Upper lobe of left lung (tissue), 6 donors: ENCODE data around the gene TAF6. TPM values are rescaled to one million over a fixed set of nuclear protein-coding genes. Genes with fewer than 3 reads are reported as not detected.

ENCODE experiments used
- ATAC-seq, 2 donors: fragments of 200-7000 bp; cut with Tn5 transposase; one replicate each; pipeline ENCODE4 v1.9.1; 2022; ENCODE audit warnings: mild to moderate bottlenecking in 2 of 2, moderate library complexity in 2 of 2; ENCODE audit not compliant: low FRiP score in 2 of 2
- DNase-seq, 2 donors: peaks; one replicate each; pipeline ENCODE4 v3.0.0-alpha.2; 2019 to 2020
- H3K27ac ChIP-seq, 4 donors: fragments of 200-600 bp; sonication (generic); one replicate each; pipeline ENCODE4 v1.5.1; 2016 to 2019
- H3K27me3 ChIP-seq, 4 donors: fragments of 200-600 bp; sonication (generic); one replicate each; pipeline ENCODE4 v1.5.1; 2017 to 2019
- H3K36me3 ChIP-seq, 4 donors: fragments of 200-600 bp; sonication (generic); one replicate each; pipeline ENCODE4 v1.5.1; 2016 to 2019
- H3K4me1 ChIP-seq, 4 donors: fragments of 200-600 bp; sonication (generic); one replicate each; pipeline ENCODE4 v1.5.1; 2018 to 2019
- H3K4me3 ChIP-seq, 4 donors: fragments of 200-600 bp; sonication (generic); one replicate each; pipeline ENCODE4 v1.5.1; 2017 to 2019; ENCODE audit warnings: mild to moderate bottlenecking in 2 of 4, moderate library complexity in 1 of 4
- H3K9me3 ChIP-seq, 4 donors: fragments of 200-600 bp; sonication (generic); one replicate each; pipeline ENCODE4 v1.5.1; 2018 to 2019
- CTCF ChIP-seq, 6 experiments: fragments of 450-650 bp in 4 of 6; fragments of 200-600 bp in 2 of 6; sonication (generic) in 2 of 6; IDR thresholded peaks; one replicate each; pipeline ENCODE4 v1.5.1; 2016 to 2019; ENCODE audit warnings: antibody characterized with exemption in 6 of 6
- EP300 ChIP-seq, 4 donors: sonication (generic); formaldehyde crosslinking; IDR thresholded peaks; one replicate each; pipeline ENCODE4 v1.5.1; 2017; ENCODE audit warnings: antibody characterized with exemption in 4 of 4, control low read depth in 2 of 4
- POLR2A ChIP-seq, 4 donors: fragments of 450-650 bp; IDR thresholded peaks; one replicate each; pipeline ENCODE4 v1.5.1; 2016 to 2017; ENCODE audit warnings: antibody characterized with exemption in 4 of 4, mild to moderate bottlenecking in 2 of 4
- POLR2AphosphoS5 ChIP-seq, 2 donors: sonication (generic); formaldehyde crosslinking; IDR thresholded peaks; one replicate each; pipeline ENCODE4 v1.5.1; 2017; ENCODE audit warnings: antibody characterized with exemption in 2 of 2
- whole genome bisulfite sequencing, 2 donors: methylation state at CpG; one replicate each; pipeline ENCODE4 v1.1.5; 2017 to 2018; 5-methylcytosine and 5-hydroxymethylcytosine counted together
- total RNA-seq, 6 donors: library from RNA; depleted of rRNA in 4 of 6; stranded (reverse); fragments of >200 nt in 4 of 6; gene quantifications; one replicate each; pipeline versions ENCODE4 v1.1.0 to v1.2.1, GENCODE V29; 2016 to 2021
- donor health status: DM: no; HTN: no; CAD: no; lungs with moderate emphysema.
- donor health status: DM: no; HTN: yes; CAD: no; lungs with severe emphysema.

Gene TAF6
- total RNA-seq, 6 donors from 2014 or later: 33.4 to 76.5 (median 53.0) TPM

DNA sequence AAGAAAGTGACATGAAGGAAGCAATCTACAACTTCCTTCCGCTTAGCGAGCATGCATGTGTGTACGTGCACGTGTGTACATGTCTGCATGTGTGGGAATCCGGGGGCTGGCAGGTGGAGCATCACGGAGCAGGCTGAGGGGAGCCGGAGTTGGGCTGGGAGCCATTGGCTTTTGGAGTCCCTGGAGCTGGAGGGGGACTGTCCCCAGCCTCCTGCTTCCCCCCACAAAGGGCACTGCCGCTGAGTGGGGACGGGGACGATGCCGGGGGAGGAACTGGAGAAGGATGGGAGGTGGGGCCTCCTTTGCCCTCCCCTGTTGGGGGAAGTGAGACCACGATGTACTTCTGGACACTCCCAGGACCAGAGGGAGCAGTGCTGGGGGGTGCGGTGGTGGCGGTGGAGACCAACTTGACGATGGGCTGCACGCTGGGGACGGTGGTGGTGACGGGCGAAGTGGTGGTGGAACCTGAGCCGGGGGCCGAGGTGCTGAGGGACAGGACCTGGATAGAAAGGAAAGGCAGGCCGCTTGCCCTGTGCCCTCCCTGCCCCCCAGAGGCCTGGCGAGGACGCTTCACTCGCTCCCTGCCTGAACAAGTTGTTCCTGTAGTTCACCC, 11.9 kb downstream of the TAF6 start:
- ATAC-seq: no peak
- H3K4me3 ChIP-seq: no peak overlapping the region
- H3K4me1 ChIP-seq: peaks cover 5 to 6% (median 5%) of the 10 kb centered on the region in 4 donors
- peaks cover 12 to 89% (median 72%) of the 10 kb centered on the region in 4 donors for H3K36me3 ChIP-seq
- WGBS, 2 donors: 84 to 88% methylated on average over 22 to 25 of the region's 25 CpGs
- no peak for DNase-seq
- no peak overlapping the region for H3K27ac ChIP-seq
- no peaks in the 10 kb centered on the region for H3K27me3 ChIP-seq
- TF ChIP-seq POLR2AphosphoS5 (IDR thresholded peaks at IDR 0.05) (no peak), CTCF (IDR thresholded peaks at IDR 0.05) (no peak), EP300 (IDR thresholded peaks at IDR 0.05) (no peak), POLR2A (IDR thresholded peaks at IDR 0.05) (no peak)
- H3K9me3 ChIP-seq: no peaks in the 10 kb centered on the region

GRCh38 chr7:100106633-100107032, 12.5 kb downstream of the TAF6 start:
- DNase-seq (no peak), ATAC-seq (no peak)
- Histone ChIP-seq H3K4me3 (no peak overlapping the region), H3K27ac (no peak overlapping the region), H3K9me3 (no peaks in the 10 kb centered on the region), H3K27me3 (no peaks in the 10 kb centered on the region), H3K4me1 (peaks cover 7 to 11% (median 7%) of the 10 kb centered on the region in 4 donors), H3K36me3 (peaks cover 9 to 83% (median 66%) of the 10 kb centered on the region in 4 donors)
- no peak for TF ChIP-seq EP300 (IDR thresholded peaks at IDR 0.05)
- TF ChIP-seq POLR2A (IDR thresholded peaks at IDR 0.05): no peak
- no peak for TF ChIP-seq CTCF (IDR thresholded peaks at IDR 0.05)
- WGBS, 2 donors: 91% methylated on average over 17 of the region's 17 CpGs

DNA sequence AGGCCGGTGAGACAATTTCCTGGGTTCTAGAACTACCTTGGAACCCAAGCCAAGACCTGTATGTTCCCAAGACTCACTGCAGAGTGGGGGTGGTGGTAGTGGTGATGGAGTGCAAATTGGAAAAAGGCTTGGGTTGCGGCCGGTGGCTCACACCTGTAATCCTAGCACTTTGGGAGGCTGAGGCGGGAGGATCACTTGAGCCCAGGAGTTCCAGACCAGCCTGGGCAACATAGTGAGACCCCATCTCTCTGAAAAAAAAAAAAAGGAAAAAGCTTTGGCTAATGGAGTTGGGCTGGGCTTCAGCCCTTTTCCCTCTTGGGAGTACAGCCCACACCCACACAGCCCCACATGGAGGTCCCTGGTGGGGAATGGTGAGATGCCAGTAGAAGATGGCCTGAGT, 13.6 kb downstream of the TAF6 start:
- H3K36me3 ChIP-seq: peaks cover 5 to 74% (median 56%) of the 10 kb centered on the region in 4 donors
- no peak for ATAC-seq
- no peaks in the 10 kb centered on the region for H3K27me3 ChIP-seq
- no peaks in the 10 kb centered on the region for H3K9me3 ChIP-seq
- no peak overlapping the region for H3K4me3 ChIP-seq
- DNase-seq: no peak
- H3K27ac ChIP-seq: no peak overlapping the region
- TF ChIP-seq POLR2A (IDR thresholded peaks at IDR 0.05): no peak
- no peak for TF ChIP-seq CTCF (IDR thresholded peaks at IDR 0.05)
- TF ChIP-seq EP300 (IDR thresholded peaks at IDR 0.05): no peak
- TF ChIP-seq POLR2AphosphoS5 (IDR thresholded peaks at IDR 0.05): no peak
- H3K4me1 ChIP-seq: peaks cover 7 to 15% (median 9%) of the 10 kb centered on the region in 4 donors
- 96 to 100% methylated on average over 4 of the region's 4 CpGs for WGBS, 2 donors

DNA sequence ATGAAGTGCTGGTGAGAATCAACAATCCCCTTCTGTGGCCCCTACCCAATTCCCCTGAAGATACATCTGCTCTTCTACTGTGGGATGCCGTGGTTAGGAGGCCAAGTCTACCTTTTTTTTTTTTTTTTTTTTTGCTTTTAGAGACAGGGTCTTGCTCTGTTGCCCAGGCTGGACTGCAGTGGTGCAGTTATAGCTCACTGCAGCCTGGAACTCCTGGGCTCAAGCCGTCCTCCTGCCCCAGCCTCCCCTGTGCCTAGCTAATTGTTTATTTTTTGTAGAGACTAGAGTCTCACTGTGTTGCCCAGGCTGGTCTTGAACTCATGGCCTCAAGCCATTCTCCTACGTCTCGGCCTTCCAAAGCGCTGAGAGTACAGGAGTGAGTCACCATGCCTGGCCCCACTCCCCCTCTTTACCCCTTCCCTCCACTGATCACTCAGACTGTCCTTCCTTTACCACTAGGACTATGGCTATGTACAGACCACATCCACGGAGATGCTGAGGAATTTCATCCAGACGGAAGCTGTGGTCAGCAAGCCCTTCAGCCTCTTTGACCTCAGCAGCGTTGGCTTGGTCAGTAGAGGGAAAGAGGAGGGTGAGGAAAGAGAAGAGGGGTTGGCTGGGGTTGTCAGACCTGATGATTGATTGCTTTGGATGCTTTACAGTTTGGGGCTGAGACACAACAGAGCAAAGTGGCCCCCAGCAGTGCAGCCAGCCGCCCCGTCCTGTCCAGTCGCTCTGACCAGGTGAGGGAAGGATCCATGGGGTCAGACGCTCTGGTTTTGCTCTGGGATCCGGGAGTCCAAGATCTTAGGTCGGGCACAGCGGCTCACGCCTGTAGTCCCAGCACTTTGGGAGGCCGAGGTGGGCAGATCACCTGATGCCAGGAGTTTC, 16.0 kb downstream of the TAF6 start:
- Histone ChIP-seq H3K36me3 (peaks cover 7 to 66% (median 53%) of the 10 kb centered on the region in 4 donors), H3K4me1 (peaks cover 19 to 30% (median 21%) of the 10 kb centered on the region in 4 donors), H3K9me3 (no peaks in the 10 kb centered on the region), H3K27me3 (no peaks in the 10 kb centered on the region), H3K27ac (peak overlapping the region in 1 of 4 donors; percentile 93), H3K4me3 (no peak overlapping the region)
- TF ChIP-seq POLR2AphosphoS5 (IDR thresholded peaks at IDR 0.05) (no peak), CTCF (IDR thresholded peaks at IDR 0.05) (no peak), EP300 (IDR thresholded peaks at IDR 0.05) (no peak), POLR2A (IDR thresholded peaks at IDR 0.05) (no peak)
- ATAC-seq: no peak
- no peak for DNase-seq
- WGBS, 2 donors: 91 to 92% methylated on average over 15 to 17 of the region's 17 CpGs
